Right lobe of liver (tissue), 4 donors: ENCODE data around the gene CBY1.

Experiments
- POLR2A ChIP-seq: fragments of 450-650 bp; IDR thresholded peaks from one replicate; pipeline ENCODE4 v1.6.1; 2017; ENCODE audit warnings: antibody characterized with exemption, mild to moderate bottlenecking
- TF ChIP-seq, protein P1 (sequence below), 4 donors: fragments of 200-600 bp in 3 of 4; fragments of 450-650 bp in 1 of 4; IDR thresholded peaks; one replicate each; pipeline versions ENCODE4 v1.5.1 to v1.8.0; 2016 to 2022; ENCODE audit warnings: antibody characterized with exemption in 4 of 4, mild to moderate bottlenecking in 2 of 4
- donor health status: DM: no; HTN: no; CAD: no.
- donor health status: DM: no; HTN: no; CAD: no.
- donor health status: DM: no; HTN: yes; CAD: no.

DNA sequence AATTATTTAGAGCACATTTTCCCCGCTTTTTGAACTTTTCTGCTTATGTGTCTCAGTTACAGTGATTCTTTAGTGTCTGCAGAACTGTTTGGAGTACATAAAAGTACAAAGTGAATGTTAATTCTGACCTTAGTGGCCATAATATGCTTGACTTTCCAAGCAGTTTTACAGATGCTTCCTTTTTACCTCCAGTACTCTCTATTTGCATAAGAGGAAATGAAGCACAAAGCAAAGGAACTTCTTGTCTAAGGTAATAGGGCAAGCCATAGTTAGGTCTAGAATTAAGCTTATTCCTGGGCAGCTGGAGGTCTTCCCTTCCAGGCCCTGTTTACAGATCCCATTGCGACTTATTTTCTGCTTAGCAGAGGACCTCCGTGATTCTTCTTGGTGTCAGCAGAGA, 52.9 kb downstream of the CBY1 start:
- TF ChIP-seq POLR2A, result no peak
- TF ChIP-seq, protein P1, sequence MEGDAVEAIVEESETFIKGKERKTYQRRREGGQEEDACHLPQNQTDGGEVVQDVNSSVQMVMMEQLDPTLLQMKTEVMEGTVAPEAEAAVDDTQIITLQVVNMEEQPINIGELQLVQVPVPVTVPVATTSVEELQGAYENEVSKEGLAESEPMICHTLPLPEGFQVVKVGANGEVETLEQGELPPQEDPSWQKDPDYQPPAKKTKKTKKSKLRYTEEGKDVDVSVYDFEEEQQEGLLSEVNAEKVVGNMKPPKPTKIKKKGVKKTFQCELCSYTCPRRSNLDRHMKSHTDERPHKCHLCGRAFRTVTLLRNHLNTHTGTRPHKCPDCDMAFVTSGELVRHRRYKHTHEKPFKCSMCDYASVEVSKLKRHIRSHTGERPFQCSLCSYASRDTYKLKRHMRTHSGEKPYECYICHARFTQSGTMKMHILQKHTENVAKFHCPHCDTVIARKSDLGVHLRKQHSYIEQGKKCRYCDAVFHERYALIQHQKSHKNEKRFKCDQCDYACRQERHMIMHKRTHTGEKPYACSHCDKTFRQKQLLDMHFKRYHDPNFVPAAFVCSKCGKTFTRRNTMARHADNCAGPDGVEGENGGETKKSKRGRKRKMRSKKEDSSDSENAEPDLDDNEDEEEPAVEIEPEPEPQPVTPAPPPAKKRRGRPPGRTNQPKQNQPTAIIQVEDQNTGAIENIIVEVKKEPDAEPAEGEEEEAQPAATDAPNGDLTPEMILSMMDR (IDR thresholded peaks at IDR 0.05), result no peak
